HG03025 (cell line): ENCODE results near the gene INSR.
"Not testable (repeated sequence)": the region's sequence is repeated elsewhere in the genome, so short reads cannot be mapped to it uniquely, and the experiment has no call there.

Source experiments
- ATAC-seq: cut with Tn5 transposase; IDR thresholded peaks from one replicate; pipeline ENCODE4 v1.9.1; 2021; ENCODE audit warnings: mild to moderate bottlenecking, moderate library complexity; ENCODE audit not compliant: unreplicated experiment, low FRiP score

The INSR gene

DNA sequence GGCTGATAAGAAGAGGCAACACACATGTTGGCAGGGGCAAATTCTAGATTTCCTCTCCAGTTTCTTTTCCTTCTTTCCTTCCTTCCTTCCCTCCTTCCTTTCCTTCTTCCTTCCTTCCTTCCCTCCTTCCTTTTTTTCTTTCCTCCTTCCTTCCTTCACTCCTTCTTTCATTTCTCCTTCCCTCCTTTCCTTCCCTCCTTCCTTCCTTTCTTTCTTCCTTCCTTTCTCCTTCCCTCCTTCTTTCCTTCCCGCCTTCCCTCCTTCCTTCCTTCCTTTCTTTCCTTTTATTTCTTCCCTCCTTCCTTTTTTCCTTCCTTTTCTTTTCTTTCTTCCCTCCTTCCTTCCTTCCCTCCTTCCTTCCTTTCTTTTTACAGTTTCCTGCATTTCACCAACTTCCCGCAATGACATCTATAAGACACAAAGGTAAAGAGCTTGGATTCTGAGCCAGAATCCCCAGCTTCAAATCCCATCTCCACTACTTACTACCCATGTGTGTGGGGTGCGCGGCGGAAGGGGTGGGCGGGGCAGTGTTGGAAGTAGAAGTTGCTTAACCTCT lies 35.3 kb downstream of the INSR start:
- ATAC-seq: no peak

DNA sequence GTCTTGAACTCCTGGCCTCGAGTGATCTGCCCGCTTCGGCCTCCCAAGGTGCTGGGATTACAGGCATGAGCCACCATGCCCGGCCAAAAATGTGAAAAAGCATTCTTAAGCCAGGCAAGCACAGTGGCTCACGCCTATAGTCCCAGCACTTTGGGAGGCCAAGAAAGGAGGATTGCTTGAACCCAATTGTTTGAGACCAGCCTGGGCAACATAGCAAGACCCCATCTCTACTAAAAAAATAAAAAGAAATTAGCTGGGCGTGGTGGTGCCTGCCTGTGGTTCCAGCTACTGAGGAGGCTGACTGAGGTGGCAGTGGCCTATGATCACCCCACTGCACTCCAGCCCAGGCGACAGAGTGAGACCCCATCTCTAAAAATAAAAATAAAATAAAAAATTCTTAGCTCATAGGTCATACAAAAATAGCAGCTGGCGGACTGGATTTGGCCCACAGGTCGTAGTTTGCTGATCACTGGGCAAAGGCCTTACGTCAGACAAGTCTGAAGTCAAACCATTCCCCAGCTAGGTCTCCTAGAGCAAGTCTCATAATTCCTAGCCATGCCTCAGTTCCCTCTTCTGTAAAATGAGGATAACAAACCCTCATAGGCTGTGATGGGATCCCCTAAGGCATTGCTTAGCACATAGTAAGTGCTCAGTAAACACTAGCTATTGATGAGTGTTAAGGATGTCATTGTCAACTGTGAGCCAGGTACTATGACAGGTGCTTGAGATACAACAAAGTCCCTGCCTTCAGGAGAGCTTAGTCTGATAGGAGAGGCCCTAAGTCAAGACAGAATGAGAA lies 36.0 kb downstream of the INSR start:
- no peak for ATAC-seq

DNA sequence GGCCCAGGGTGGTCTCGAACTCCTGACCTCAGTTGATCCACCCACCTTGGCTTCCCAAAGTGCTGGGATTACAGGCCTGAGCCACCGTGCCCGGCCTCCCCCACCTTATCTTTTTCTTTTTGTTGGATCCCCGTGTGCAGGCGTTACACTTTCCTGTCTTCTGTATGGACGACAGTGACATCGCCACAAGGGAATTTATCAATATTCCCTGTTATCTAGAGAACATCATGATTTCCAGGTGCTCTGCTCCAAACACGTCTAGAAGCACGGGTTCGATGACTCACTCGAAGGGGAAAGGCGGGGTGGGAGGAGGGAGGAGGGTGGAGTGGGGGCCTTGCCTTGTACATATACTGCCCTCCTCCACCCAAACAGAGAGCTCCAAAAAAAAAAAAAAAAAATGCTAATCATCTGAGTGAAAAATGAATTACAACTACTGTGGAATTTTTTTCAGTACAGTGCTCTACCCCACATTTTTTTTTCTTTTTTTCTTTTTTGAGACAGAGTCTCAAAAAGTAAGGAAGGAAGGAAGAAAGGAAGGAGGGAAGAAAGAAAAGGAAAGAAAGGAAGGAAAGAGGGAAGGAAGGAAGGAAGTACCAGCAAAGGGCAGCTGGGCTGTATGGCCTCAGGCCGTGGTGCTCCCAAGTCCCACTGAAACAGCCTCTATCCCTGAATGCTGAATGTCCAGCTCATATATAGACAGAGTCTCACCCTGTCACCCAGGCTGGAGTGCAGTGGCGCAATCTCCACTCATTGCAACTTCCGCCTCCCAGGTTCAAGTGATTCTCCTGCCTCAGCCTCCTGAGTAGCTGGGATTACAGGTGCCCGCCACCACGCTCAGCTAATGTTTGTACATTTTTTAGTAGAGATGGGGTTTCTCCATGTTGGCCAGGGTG lies 36.8 kb downstream of the INSR start:
- ATAC-seq: no peak

DNA sequence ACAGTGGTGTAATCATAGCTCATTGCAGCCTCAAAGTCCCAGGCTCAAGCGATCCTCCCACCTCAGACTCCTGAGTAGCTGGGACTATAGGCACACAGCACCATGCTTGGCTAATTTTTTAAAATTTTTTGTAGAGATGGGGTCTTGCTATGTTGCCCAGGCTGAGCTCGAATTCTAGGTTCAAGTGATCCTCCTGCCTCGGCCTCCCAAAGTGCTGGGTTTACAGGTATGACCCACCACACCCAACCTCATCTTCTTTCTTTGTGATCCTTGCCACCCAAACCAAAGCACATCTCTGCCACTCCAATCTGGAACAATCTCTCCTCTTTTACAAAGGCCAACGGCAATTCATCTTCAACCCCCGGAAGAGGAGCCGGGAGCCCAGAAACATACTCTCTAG lies 38.6 kb downstream of the INSR start:
- no peak for ATAC-seq

DNA sequence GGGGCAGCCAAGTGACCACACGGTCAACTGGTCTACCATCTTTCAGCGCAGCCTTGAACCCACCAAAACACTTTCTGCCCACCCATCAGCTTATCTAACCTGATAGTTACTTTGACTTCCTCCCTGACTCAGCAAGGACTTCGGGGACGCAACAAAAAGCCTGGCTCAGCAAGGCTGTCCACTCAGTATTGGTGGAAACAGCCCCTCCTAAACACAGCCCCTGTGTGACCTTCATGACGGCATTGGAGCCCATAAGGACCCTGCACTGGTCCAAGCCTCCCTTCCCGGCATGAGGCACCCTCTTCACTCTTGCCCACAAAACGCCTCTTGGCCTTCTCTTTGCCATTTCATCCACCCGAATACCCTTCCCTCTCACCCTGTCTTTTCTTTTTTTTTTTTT lies 39.1 kb downstream of the INSR start:
- ATAC-seq: no peak

DNA sequence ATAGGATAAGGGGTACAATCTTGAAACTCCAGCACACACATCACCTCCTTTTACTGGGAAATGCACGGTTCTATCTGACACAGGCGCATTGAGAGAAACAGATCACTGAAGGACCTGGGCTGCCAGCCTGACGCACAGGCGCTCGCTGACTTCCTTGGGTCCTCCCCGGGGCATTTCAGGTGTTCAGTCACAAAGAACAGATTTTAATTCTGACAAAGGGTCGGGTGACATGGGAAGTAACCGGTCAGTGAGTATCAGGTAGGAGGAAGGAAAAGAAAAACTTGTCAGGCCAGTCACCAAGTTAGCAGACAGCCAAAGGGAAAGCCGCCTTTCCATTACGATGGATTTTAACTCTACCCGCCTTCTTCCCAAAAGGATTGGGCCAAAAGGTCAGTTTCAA lies 39.6 kb downstream of the INSR start:
- ATAC-seq: no peak

GRCh38 chr19:7252364-7252763 lies 41.9 kb downstream of the INSR start:
- ATAC-seq: no peak

DNA sequence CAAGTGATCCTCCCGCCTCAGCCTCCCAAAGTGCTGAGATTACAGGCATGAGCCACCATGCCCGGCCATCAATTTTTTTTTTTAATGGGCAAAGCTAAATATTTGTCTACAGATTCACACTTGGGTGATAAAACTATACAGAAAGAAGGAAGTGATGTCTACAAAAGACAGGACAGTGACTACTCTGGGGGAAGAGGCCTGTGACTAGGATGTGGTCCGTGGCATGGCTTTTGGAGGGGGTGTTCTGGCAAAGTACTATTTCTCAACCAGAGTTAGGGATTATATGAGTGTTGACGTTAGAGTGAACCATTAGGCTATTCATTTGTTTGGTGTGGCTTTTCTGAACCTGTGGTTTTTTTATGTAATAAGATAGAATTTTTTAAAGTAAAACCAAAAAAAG lies 42.7 kb downstream of the INSR start:
- ATAC-seq: no peak

- ATAC-seq: no peak
Observed at GRCh38 chr19:7250951-7251350, 43.3 kb downstream of the INSR start.

DNA sequence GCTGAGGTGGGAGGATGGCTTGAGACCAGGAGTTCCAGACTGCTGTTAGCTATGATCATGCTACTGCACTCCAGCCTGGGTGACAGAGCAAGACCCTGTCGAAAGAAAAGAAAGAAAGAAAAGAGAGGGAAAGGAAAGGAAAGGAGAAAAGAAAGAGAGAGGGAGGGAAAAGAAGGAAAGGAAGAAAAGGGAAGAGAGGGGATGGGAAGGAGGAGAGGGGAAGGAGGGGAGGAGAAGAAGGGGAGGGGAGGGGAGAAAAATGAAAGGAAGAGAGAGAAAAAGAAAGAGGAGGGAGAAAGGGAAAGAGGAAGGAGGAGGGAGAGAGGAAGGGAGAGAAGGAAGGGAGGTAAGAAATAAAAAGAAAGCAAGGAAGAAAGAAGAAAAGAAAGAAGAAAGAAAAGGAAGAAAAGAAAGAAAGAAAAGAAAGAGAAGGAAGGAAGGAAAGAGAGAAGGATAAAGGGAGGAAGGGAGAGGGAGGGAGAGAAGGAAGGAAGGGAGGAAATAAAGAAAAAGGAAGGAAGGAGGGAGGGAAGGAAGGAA lies 44.1 kb downstream of the INSR start:
- ATAC-seq: no peak

DNA sequence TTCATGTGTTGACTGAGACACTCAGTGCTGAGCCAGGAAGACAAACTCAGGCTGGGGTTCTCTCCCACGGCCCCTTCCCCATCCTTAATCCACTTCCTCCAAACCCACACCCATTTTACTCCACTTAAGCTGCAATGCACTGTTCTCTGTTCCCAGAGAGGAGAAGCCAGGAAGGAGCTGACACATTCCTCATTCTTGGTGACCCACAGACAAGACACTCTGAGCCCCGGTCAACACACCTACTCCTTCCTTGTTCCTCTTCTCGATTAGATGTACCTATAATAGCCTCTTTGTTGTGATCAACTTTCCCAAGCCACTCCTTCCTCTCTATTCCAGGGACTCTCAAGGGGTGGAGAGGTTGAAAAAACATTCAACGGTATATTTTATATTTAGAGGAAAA lies 47.1 kb downstream of the INSR start:
- ATAC-seq: no peak

GRCh38 chr19:7246601-7247000 lies 47.6 kb downstream of the INSR start:
- no peak for ATAC-seq

- ATAC-seq: no peak
Observed at GRCh38 chr19:7242601-7243258, 51.5 kb downstream of the INSR start.

DNA sequence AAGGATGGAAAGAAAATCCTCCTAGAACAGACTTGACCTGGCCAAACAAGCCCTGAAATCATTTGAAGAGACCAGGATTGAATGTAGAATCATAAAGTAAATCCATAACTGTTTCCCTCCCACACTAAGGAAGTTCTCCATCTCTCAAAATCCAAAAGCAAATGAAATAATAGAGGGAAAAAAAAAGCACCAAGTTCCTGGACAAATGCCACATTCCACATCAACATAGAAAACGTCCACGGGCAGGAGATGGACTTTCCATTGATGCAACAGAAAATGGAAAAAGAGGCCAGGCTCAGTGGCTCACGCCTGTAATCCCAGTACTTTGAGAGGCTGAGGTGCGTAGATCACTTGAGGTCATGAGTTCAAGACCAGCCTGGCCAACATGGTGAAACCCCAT lies 56.2 kb downstream of the INSR start:
- no peak for ATAC-seq

GRCh38 chr19:7236153-7236552 lies 58.1 kb downstream of the INSR start:
- no peak for ATAC-seq

GRCh38 chr19:7230826-7231225 lies 63.4 kb downstream of the INSR start:
- ATAC-seq: no peak

DNA sequence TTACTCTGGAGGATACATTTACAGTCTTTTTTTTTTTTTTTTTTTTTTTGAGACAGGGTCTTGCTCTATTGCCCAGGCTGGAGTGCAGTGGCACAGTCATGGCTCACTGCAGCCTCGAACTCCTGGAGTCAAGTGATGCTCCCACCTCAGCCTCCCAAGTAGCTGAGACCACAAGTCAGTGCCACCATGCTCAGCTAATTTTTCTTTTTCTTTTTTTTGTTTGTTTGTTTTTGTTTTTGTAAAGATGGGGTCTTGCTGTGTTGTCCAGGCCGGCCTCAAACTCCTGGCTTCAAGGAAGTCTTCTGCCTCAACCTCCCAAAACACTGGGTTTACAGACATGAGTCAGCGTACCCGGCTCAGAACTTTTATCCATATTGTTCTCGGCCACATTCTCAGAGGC lies 64.5 kb downstream of the INSR start:
- ATAC-seq: no peak

GRCh38 chr19:7228935-7229541 lies 65.2 kb downstream of the INSR start:
- no peak for ATAC-seq

DNA sequence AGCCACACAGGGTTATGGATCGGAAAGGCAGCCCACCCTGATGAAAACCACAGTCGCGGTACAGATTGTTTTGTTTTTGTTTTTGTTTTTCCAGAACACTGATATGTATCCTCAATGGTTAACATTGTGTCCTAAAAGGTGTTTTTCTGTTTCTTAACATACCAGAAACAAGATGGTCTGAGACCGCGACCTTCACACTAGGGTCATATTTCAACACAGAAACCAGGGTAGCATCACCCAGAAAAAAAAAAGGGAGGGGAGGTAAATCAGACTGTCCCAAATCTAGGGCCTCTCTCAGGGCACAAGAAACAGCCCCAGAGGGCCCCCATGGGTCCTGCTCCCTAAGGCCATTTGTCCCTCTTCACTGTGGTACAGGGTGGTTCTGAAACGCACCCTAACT lies 66.5 kb downstream of the INSR start:
- ATAC-seq: no peak

- ATAC-seq: not testable (repeated sequence)
Observed at GRCh38 chr19:7227149-7227548, 67.1 kb downstream of the INSR start.
